ENCODE data around the gene CHMP2A. TPM values are rescaled to one million over a fixed set of nuclear protein-coding genes. Genes with fewer than 3 reads are reported as not detected.

The CHMP2A gene
- total RNA-seq, 1 donor = 106 TPM

DNA sequence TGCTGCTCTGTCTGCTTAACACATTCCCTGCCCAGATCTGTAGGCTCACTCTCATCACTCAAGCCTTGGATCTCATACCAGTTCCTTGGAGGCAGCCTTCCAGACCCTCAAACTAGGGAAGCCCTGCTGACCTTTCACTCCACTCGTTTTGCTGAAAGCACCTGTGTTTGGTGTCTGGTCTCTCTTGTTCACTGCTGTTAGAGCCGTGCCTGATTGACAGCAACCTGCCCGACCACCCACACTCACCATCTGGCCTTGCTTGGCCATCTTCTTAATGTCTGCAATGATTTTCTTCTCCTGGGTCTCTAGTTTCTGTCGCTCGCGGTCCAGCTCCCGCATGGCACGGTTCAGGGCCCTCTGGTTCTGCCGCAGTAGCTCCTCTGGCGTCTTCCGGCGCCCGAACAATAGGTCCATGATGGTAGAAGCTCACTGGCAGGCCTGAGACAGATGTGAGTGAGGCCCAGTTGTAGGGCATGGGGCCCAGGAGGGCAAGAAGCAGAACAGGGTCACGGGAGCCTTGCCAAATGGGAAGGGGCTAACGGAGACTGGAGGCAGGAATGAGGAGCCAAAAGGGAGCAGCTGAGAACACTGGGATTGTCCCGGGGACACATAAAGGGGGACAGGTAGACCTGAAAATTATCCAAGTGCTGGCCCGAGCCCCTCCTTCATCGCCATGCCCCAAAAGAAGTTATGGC, 959 bp downstream of the CHMP2A start:
- peak overlapping the region; percentile 88 for H3K4me3 ChIP-seq (ENCODE audit: insufficient read depth, low read length)
- DNase-seq (ENCODE audit: insufficient read length, low spot score, missing footprints) = peak; percentile 64
- peaks cover 26% of the 10 kb centered on the region for H3K4me1 ChIP-seq (ENCODE audit: insufficient read depth, low read length)
- H2AFZ ChIP-seq (ENCODE audit: low read length) = no peak overlapping the region
- H3K36me3 ChIP-seq (ENCODE audit: insufficient read depth, low read length) = peaks cover 56% of the 10 kb centered on the region
- TF ChIP-seq, protein P1, sequence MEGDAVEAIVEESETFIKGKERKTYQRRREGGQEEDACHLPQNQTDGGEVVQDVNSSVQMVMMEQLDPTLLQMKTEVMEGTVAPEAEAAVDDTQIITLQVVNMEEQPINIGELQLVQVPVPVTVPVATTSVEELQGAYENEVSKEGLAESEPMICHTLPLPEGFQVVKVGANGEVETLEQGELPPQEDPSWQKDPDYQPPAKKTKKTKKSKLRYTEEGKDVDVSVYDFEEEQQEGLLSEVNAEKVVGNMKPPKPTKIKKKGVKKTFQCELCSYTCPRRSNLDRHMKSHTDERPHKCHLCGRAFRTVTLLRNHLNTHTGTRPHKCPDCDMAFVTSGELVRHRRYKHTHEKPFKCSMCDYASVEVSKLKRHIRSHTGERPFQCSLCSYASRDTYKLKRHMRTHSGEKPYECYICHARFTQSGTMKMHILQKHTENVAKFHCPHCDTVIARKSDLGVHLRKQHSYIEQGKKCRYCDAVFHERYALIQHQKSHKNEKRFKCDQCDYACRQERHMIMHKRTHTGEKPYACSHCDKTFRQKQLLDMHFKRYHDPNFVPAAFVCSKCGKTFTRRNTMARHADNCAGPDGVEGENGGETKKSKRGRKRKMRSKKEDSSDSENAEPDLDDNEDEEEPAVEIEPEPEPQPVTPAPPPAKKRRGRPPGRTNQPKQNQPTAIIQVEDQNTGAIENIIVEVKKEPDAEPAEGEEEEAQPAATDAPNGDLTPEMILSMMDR (IDR thresholded peaks at IDR 0.05; ENCODE audit: extremely low read depth, low read depth, low read length) = no peak
- H3K9me3 ChIP-seq (ENCODE audit: low read depth, low read length) = no peaks in the 10 kb centered on the region
- peaks cover 78% of the 10 kb centered on the region for H3K79me2 ChIP-seq (ENCODE audit: insufficient read depth, low read length)
- H3K4me2 ChIP-seq (ENCODE audit: insufficient read depth, low read length) = peak overlapping the region; percentile 99
- H3K27me3 ChIP-seq (ENCODE audit: insufficient read depth, low read length) = no peaks in the 10 kb centered on the region
- peaks cover 30% of the 10 kb centered on the region for H4K20me1 ChIP-seq (ENCODE audit: insufficient read depth, low read length)
- peak overlapping the region; percentile 89 for H3K27ac ChIP-seq (ENCODE audit: low read depth, low read length)

DNA sequence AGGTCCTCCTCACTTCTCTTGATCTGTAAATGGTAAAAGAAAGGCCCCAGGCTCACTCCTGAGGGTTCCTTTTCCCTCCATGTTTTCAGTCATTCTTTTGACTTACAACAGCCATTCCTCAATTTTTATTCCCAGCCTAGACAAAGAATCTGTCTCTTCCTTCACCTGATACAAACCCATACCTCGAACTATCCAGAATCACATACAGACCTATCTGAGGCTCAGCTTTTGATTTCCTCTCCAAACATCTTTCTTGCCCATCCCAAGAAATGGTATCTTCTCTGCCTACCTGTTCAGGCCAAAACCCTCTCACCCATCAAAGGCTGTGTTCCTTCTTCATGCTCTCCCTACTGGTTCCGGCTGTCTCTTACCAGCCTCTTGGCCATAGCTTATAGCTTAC, 2.2 kb downstream of the CHMP2A start:
- H3K9me3 ChIP-seq (ENCODE audit: low read depth, low read length) = no peaks in the 10 kb centered on the region
- peaks cover 37% of the 10 kb centered on the region for H4K20me1 ChIP-seq (ENCODE audit: insufficient read depth, low read length)
- no peak overlapping the region for H3K4me2 ChIP-seq (ENCODE audit: insufficient read depth, low read length)
- peaks cover 86% of the 10 kb centered on the region for H3K79me2 ChIP-seq (ENCODE audit: insufficient read depth, low read length)
- no peak overlapping the region for H2AFZ ChIP-seq (ENCODE audit: low read length)
- H3K4me1 ChIP-seq (ENCODE audit: insufficient read depth, low read length) = peaks cover 26% of the 10 kb centered on the region
- no peaks in the 10 kb centered on the region for H3K27me3 ChIP-seq (ENCODE audit: insufficient read depth, low read length)
- no peak overlapping the region for H3K4me3 ChIP-seq (ENCODE audit: insufficient read depth, low read length)
- H3K36me3 ChIP-seq (ENCODE audit: insufficient read depth, low read length) = peaks cover 69% of the 10 kb centered on the region
- TF ChIP-seq, protein P1 (IDR thresholded peaks at IDR 0.05; ENCODE audit: extremely low read depth, low read depth, low read length) = no peak
- no peak overlapping the region for H3K27ac ChIP-seq (ENCODE audit: low read depth, low read length)
- DNase-seq (ENCODE audit: insufficient read length, low spot score, missing footprints) = peak; percentile 85

DNA sequence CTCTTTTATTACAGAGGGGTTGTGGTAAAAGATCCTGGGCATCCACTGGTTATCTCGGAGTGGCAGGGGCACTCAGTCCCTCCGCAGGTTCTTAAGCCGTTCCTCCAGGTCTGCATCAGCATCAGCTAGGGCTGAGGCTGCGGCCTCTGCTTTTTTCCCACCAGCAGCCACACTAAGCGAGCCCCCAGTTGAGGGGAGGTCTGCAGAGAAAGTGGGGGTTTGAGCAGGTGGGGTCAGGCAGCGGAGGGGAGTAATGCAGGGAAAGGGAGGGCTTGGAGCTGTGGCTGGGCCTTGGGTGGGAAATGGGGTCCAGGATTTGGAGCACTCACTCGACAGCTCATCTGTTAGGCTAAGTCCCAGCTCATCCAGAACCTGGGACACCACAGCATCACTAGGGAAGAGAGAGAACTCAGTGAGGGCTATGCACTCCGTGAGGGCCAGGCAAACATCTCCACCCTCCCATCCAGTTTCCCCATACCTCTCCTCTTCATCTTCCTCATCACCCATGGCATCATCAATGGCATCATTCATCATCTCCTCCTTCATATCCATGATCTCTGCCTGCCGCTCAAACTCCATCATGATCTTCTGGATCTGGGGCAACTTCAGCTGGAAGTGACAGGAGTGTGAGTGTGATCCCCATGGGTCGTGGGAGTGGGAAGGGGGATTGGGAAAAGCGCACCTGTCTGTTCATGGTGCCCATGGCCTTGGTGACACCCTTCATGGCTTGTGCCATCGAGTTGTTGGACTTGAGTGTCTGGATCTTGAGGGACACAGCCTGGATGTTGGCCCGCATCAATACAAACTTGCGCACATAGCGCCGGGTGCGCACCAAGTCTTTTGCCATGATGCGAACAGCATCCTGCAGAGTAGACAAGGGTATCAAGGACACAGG, 3.1 kb downstream of the CHMP2A start:
- H4K20me1 ChIP-seq (ENCODE audit: insufficient read depth, low read length) = peaks cover 39% of the 10 kb centered on the region

More for the DNA sequence above, 3.1 kb downstream of the CHMP2A start:
- Histone ChIP-seq H3K4me3 (ENCODE audit: insufficient read depth, low read length) (no peak overlapping the region), H3K4me2 (ENCODE audit: insufficient read depth, low read length) (no peak overlapping the region), H3K36me3 (ENCODE audit: insufficient read depth, low read length) (peaks cover 73% of the 10 kb centered on the region), H2AFZ (ENCODE audit: low read length) (no peak overlapping the region), H3K4me1 (ENCODE audit: insufficient read depth, low read length) (peaks cover 21% of the 10 kb centered on the region), H3K79me2 (ENCODE audit: insufficient read depth, low read length) (peaks cover 86% of the 10 kb centered on the region), H3K27ac (ENCODE audit: low read depth, low read length) (no peak overlapping the region), H3K9me3 (ENCODE audit: low read depth, low read length) (no peaks in the 10 kb centered on the region), H3K27me3 (ENCODE audit: insufficient read depth, low read length) (no peaks in the 10 kb centered on the region)
- DNase-seq (ENCODE audit: insufficient read length, low spot score, missing footprints) = no peak
- TF ChIP-seq, protein P1 (IDR thresholded peaks at IDR 0.05; ENCODE audit: extremely low read depth, low read depth, low read length) = no peak
